KG1 (cell line): ENCODE data around the gene STAB1.

ENCODE experiments used
- DNase-seq: peaks from one replicate; lab custom pipeline; 2025; lab: John Stamatoyannopoulos, UW

STAB1 gene

DNA sequence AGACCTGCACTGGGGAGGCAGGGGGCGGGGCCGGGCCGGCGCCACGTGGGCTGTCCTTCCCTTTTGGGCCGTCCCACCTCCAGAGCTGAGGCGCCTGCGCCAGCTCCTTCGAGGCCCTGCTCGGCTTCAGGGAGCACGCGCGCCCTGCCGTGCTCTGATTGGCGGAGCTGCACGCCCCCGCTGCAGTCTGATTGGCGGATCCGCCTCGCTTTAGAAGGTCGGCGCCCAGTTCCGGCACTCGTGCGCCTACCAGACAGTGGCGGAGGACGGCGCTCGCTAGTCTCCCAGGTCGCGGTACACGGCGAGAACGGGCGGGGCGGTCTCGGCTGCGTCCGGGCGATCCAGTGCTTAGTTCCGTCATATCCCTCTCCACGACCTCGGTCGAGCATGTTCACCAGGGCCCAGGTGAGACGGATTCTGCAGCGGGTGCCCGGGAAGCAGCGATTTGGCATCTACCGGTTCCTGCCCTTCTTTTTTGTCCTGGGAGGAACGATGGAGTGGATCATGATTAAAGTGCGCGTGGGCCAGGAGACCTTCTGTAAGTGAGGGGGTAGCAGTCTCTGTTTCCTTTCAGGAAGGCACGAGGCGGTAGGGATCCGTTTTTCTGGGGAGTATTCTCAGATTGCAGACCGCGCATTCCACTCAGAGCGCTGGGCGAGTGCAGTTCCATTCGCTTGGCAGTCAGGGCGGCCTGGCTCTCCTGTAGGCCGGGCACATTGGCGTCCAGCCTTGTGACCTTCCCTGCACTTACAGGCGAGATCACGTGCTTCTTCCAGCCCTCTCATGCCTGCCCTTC is 41.4 kb downstream of the STAB1 start, which contains the start of gene UQCC5:
UQCC5 (plus strand) TSS at position 237 of the 796 bp plus-strand sequence; CDS start at position 388, 151 bp downstream.
- DNase-seq: peak; percentile 98

DNA sequence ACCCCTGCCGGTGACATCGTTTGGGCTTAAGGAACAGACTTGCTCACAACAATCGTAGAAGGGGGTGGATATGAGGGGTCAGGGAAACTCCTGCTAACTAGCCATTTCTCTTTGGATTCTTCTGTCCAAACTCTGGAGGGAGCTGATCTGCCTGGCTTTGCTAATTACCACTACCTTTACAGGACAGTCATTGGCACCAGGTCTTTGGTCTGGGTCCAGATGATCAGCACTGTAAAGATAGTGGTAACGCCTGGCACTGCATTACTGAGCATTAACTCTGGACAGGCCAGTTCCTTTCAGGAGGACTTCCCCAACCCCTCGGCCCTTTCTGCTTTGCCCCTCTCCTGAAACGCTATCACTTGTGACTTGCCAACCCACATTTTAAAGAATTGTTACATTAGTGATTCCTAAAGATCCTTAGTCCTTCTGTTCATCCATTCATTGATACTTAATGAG is 42.1 kb downstream of the STAB1 start:
- DNase-seq: no peak

DNA sequence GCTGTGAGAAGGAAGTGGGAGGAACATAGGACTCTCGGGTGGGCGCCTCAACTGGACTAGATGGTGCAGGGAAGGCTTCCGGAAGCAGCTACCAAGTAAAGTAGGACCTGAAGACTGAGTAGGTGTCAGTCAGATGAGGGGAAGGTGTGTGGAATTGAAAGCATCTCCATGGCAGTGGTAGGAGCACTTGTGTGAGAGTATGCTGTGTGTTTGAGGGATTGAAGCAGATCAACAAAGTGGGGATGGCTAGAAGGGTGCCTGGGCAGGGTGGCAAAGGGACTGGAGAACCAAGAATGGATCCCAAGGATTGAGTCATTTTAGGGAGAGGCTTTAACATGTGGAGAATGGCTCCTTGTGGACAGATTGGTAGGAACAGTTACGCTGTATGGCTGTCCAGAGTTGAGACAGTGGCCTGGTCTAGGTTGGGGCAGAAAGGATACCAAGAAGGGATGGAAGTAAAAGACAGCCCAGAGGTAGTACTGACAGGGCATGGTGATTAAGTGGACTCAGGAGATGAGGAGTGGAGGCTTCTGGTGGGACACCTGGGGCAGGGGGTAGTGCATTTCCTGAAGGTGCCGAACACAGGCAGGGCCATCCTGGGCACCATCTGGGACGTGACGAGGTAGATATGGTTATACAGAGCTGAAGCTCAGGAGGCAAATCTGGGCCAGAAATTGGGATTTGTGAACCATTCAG is 42.7 kb downstream of the STAB1 start:
- no peak for DNase-seq

DNA sequence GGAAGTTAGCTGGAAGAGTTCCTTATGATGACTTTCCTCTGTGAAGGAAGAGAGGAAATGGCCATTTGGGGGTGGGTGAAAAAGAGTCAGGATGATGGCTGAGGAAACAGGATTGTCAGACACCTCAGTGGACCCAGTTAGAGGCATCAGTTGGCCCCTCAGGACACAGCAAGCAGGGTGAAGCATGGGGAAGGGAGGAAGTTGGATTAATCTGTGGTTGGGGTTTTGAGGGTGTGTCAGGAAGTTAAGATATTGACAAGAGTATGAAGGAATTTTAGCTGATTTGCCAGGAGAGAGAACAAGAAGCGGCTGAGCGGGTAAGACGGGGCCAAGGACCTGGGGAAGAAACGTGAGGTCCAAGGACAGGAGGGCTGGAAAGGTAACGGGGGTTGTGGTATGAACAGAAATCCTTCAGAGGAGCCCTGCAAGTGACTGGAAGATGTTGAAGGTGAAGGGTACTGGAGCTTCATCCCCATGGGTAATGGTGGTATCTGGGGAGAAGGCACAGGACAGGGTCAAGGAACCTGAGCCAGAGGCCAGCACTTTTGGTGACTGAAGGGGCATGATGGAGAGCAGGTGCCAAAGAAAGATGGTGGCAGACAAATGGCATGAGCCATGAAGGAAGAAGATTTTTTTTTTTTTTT is 44.0 kb downstream of the STAB1 start:
- DNase-seq: no peak

DNA sequence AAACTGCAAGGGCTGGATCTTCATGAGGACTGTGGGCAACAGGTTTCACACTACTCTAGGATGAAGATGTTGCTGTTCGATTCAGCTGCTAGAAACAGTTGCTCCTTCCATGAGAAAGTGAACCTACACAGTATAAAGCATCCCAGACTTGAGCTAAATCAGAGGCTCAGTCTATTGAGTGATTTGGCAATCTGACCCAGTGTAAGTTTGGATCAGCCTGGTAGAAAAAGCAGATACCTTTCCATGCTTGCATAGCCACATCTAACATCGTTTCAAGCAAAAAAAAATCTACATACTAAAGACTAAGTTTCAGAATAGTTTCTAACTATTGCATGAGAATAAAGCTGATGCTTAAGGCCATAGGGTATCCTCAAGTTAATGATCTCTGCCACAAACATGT is 45.9 kb downstream of the STAB1 start:
- DNase-seq: no peak

DNA sequence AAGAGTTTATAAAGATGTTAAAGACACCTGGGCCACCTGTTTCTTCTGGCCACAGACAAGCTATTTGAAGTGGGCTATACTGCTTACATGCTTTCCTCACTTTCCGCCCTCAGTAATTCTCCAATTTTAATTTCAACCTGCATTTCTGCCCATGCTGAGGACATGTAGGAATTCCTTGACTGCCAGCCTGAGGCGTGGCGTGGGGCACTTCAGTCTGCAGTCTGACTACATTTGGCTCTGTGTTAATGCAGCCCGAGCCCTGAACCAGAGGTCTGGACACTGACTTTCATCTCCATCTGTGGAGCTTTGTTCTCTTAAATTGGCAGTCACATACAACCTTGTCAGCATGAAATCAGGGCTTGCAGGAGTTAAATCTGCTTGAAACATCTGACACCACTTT is 49.8 kb downstream of the STAB1 start:
- no peak for DNase-seq

DNA sequence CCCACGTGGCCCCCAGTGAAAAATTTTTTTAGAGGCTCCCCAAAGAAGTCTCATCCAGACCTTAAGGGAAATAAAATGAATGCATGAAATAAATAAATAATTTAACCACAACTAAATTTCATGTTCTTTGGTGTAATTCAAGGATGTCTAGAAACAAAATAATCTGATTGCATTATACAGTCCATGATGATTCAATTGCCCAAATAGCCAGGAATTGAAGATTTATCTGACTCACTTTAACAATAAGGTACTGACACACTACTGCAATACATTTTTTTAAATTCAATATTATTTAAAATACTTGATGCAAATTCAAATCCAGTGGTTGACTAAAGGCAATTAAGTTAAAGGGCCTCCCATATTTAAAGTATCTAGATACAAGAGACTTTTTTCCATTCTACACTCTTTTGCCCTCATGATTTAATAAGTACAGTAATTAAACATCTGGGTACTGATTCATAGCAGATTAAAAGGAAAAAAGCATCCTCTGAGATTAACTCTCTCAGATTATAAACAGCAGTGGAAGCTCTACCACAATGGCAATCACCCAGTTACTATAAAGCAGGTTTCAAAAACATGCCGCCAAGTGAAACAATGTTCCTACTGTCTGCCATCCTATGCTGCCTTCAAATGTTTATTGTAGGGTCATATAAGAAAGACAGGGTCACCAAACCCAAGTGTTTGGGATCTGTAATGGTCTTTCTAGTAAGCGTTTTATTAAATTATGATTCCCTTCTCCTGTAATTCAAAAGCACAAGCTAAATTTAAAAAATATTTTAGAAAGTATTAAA is 51.2 kb downstream of the STAB1 start:
- no peak for DNase-seq

DNA sequence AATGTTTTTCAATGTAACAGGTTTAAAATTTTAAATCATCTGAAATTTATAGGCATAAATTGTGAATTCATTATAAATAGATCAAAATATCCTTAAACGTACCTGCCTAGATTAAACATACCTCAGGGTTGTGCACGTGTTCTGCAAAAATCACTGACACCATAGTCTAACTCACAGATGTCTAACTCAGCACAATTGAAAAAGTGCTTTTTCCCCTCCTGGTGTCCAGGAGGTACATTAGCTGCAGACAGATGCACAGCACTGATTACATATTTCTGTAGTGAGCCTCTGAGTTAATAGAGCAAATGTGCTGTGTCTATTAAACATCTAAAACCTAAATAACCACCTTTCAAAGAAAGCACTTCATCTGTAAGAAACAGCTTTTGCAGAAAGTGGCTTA is 52.0 kb downstream of the STAB1 start:
- DNase-seq: no peak

DNA sequence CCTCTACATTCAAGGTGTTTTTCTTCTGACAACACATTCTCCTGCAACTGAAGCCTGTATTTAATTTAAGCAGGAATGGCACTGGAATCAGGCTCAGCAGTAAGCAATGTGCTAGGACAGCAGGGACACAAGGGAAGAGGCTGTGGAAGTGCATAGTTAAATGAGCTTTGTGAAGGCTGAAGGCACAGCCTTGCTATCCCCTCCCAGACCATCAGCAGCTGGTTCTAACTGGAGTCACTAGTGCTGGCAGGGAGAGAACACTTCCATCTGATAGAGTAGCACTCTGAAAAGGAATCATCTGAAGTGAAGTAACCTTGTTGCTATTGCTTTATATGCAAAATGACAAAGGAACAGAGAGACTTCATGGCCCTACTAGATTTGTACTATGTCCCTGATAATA is 56.0 kb downstream of the STAB1 start:
- no peak for DNase-seq

DNA sequence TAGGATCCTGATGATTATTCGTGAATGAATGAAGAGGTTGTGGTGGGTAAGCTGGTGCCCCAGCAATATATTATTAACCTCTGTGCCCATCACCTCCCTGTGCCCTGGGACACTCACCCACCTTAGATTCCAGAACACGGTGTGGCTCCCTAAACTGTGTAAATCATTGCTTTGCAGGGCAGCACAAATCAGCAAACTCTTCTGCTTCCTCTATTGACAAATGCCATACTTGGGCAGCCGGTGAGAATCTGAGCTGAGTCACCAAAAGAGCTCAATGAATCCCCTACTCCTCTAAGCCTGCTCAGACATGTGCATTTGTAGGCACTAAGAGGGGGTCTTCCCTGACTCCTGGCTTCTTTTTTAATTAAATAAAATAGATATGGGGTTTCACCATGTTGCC is 57.0 kb downstream of the STAB1 start:
- DNase-seq: no peak

DNA sequence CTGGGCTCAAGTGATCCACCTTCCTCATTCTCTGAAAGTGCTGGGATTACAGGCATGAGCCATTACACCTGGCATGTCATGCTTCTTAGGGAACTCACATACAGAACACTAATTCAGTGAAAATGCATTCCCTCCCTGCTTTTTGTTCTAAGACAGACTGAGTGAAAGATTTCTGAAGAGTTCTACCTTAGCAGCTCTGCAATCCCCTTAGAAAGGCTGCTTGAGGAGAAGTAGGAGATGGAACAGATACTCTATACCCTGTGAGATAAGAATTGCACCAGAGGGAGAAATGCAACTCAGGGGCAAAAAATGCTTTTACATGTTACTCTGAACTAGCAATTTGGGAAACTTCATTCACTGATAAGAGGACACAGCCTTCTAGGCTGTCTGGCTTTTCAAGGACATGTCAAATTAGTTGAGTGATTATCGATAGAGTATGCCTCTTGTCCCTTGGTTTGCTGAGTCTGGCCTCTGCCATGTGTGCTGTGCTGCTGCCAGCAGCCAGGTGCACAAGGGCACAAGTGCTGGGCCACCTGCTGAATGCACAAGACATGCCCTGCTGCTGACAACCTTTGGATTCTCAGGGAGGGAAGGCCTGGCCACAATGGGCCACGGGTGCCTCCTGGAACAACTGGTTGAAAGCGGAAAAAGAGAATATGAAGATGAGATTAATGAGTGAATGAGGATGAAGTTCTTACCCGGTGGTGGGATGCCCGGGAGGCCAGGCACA is 59.1 kb downstream of the STAB1 start:
- DNase-seq: no peak

DNA sequence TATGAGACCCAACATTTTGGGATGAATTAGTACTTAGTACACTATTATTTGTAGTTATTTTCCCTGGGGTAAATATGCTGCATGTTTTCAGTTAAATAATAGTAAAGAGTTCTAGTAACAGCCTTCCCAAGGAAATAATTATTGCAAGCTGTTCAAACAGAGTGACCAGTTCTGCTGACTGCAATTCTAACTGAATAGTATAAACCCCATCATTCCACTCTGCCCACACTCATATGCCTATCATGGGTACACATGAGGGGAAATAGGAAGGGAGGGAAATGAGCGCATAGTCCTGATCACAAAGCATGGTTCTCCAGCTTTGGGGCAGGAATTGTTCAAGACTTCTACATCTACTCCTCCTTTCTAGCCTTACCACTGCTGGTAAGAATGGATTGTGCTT is 59.9 kb downstream of the STAB1 start:
- no peak for DNase-seq

DNA sequence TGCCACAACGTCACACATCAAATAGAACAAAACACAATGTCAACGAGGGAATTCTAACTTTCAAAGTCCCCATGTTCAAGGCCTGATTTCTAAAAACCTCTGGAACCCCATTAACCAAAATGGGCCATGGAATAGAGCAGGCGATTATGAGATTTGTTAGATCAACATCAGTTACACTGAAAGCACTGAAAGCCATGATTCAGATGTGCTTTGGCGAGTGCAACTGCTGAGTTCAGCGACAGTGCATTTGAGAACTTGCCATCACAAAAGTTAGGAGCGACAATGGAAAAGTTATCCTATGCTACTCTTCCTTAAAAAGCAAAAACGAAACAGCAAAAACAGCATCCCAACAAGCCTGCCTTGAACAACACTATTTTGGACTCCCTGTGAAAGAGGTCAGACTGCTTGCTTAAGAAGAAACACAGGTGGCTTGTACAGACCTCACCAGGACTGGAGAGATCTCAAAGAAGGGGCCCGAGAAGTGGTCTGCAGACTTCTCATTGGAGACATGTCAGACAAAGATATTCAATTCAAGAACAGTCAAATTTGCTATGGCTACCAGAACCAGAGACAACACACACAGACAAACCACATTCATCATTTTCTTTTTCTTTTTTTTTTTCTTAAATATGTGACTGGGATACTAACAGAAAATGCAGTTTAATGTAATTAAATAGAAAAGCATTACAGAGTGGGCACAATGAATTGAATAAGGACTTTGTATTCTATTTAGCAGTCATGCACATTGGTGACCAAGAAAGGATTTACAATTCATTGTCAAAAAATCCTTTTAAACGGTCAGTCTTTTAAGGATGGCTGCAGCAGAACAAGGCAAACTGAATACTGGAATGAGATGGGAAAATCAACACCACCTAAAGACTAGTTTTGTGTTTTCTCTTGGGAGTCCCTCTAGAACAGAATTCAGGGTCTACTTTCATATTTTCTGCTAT is 62.1 kb downstream of the STAB1 start:
- no peak for DNase-seq

DNA sequence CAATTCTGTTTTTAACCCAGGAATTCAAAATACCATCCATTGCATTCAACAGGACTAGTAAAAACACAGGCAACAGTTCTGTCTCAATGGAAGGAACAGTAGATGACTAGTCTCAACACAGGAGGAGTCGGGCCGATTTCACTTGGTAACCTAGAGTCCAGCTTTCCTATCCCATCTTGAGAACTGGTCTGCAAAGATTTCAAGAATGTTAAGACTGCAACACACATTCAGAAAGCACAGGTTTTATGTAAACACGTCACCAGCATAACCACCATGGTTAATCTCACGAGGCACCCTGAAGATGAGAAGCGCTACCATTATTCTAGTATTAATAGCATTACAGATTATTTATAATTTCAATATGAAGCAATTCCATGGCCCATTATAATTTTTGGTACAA is 63.3 kb downstream of the STAB1 start:
- no peak for DNase-seq

DNA sequence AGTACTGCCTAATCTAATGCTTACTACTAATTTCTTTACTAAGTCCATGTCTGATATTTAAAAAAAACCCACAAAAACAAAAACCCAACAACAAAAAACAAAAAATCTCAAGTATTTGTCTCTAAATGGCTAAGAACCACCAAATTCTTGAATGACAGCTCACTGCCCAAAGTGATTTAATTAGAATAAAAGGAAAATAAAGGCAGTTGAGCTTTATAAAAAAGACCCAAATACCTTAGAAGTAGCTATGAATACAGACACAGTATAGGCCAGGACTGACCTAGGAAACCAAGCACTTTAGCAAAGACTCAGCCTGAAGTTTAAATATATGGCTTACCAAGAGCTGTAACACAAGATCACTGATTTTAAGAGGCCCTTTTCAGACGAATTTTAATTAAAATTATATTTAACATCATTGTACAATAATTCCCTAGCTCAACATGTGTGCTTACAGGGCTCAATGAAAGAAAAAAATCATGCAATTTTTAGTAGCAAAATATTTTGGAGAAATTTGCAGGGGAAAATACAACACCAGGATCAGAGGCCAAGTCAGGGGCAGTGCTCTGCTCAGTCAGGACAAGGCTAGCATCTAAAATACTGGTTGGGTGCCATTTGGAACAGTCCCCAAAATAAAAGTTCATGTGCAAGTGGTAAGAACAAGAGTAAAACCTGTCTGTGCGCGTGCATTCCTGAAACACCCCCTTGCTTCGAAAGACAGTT is 66.0 kb downstream of the STAB1 start:
- no peak for DNase-seq

DNA sequence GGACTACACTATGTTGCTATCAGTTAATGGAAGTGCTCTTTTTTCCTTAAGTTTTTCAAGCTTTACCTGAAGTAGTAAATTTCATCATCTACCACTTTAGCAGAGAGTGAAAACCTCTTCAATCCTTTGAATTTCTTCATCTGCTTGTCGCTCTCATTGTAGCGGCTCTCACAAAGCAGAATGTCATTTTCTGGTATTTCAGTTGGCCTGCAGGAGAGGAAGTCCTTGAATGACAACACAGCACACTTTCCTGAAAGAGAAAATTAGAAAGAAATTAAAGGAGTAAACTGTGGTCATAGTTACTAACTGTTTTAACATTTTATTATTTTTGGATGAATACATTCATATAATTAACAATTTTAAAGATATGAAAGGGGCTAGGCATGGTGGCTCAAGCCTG is 68.8 kb downstream of the STAB1 start:
- no peak for DNase-seq

DNA sequence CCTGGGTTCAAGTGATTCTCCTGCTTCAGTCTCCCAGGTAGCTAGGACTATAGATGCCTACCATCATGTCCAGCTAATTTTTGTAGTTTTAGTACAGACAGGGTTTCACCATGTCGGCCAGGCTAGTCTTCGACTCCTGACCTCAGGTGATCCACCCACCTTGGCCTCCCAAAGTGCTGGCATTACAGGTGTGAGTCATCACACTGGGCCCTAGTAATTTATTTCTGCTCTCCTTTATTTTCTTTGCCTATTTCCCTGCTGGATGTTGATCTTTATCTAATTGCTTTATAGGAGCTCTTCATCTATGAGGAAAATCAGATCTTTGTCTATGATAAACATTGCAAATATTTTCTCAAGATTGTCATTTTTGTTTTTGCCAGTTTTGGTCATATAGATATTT is 72.9 kb downstream of the STAB1 start:
- DNase-seq: no peak

DNA sequence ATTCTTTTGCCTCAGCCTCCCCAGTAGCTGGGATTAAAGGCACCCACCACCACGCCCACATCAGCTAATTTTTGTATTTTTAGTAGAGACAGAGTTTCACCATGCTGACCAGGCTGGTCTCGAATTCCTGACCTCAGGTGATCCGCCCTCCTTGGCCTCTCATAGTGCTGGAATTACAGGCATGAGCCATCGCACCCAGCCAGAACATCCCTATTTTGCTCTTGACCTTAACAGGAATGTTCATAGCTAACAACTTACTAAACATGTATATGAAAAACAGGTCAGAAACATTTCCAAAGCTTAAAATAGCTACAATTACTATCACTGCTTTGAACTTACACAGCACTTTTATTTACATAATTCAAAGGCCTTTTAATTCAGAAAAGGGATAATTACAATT is 74.9 kb downstream of the STAB1 start:
- no peak for DNase-seq

DNA sequence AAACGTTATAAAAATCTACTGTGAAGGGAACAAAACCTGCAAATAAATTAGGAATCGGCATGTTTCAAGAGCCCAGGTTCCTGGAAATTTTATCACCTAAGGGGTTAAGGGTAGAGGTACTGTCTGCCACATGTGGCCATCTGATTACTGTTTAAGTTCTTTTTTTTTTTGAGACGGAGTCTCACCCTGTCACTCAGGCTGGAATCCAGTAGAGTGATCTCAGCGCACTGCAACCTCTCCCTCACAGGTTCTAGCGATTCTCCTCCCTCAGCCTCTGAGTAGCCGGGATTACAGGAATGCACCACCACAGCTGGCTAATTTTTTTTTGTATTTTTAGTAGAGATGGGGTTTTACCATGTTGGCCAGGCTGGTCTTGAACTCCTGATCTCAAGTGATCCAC is 77.1 kb downstream of the STAB1 start:
- DNase-seq: no peak
